HG02981 (cell line): Measurements from ENCODE around the gene REV1.
"Not testable (repeated sequence)": the region's sequence is repeated elsewhere in the genome, so short reads cannot be mapped to it uniquely, and the experiment has no call there.

Experiments used
- ATAC-seq: cut with Tn5 transposase; IDR thresholded peaks from one replicate; pipeline ENCODE4 v1.9.1; 2021; ENCODE audit warnings: mild to moderate bottlenecking, moderate library complexity; ENCODE audit not compliant: unreplicated experiment

Gene REV1

GRCh38 chr2:99487906-99488305, 1.9 kb downstream of the REV1 start:
- ATAC-seq, result no peak

- no peak for ATAC-seq
These were observed 4.0 kb downstream of the REV1 start for GRCh38 chr2:99485824-99486223.

GRCh38 chr2:99485411-99485810, 4.4 kb downstream of the REV1 start:
- no peak for ATAC-seq

- ATAC-seq, result no peak
These were observed 5.6 kb downstream of the REV1 start for GRCh38 chr2:99484205-99484604.

GRCh38 chr2:99481941-99482340, 7.9 kb downstream of the REV1 start:
- no peak for ATAC-seq

- no peak for ATAC-seq
These were observed 8.3 kb downstream of the REV1 start for GRCh38 chr2:99481527-99481926.

- ATAC-seq, result no peak
These were observed 9.4 kb downstream of the REV1 start for GRCh38 chr2:99480390-99480789.

- ATAC-seq, result no peak
These were observed 11.2 kb downstream of the REV1 start for GRCh38 chr2:99478632-99479031.

- ATAC-seq, result no peak
These were observed 12.8 kb downstream of the REV1 start for GRCh38 chr2:99477054-99477453.

- ATAC-seq, result no peak
These were observed 13.2 kb downstream of the REV1 start for GRCh38 chr2:99476629-99477028.

- ATAC-seq, result not testable (repeated sequence)
These were observed 14.7 kb downstream of the REV1 start for GRCh38 chr2:99475095-99475494.

GRCh38 chr2:99473518-99474083, 16.2 kb downstream of the REV1 start:
- ATAC-seq, result no peak

GRCh38 chr2:99472600-99472960, 17.2 kb downstream of the REV1 start:
- no peak for ATAC-seq

GRCh38 chr2:99471654-99472599, 17.9 kb downstream of the REV1 start:
- ATAC-seq, result no peak

GRCh38 chr2:99470957-99471356, 18.9 kb downstream of the REV1 start:
- ATAC-seq, result no peak

GRCh38 chr2:99470459-99470858, 19.4 kb downstream of the REV1 start:
- not testable (repeated sequence) for ATAC-seq

- no peak for ATAC-seq
These were observed 20.4 kb downstream of the REV1 start for GRCh38 chr2:99469394-99469793.

- no peak for ATAC-seq
These were observed 21.7 kb downstream of the REV1 start for GRCh38 chr2:99468155-99468554.

- ATAC-seq, result no peak
These were observed 22.4 kb downstream of the REV1 start for GRCh38 chr2:99467390-99467789.

GRCh38 chr2:99461828-99462483, 27.9 kb downstream of the REV1 start:
- ATAC-seq, result no peak

GRCh38 chr2:99458529-99458928, 31.3 kb downstream of the REV1 start:
- ATAC-seq, result no peak

GRCh38 chr2:99451686-99452085, 38.1 kb downstream of the REV1 start:
- no peak for ATAC-seq
